SK-N-SH treated with all-trans-retinoic acid at 6 μM for 48 hours (cell line): ENCODE measurements around the gene ARHGAP8.

Source experiments
- ATAC-seq: fragments of 200-7000 bp; cut with Tn5 transposase; 3 replicates; pipeline ENCODE4 v1.9.1; 2020; ENCODE audit warnings: mild to moderate bottlenecking, moderate library complexity
- ARNTL ChIP-seq: fragments of 450-650 bp; formaldehyde crosslinking; IDR thresholded peaks from 2 replicates; pipeline ENCODE4 v1.5.0; 2020; ENCODE audit warnings: low read depth, mild to moderate bottlenecking, moderate library complexity, borderline replicate concordance
- BACH2 ChIP-seq: fragments of 250-450 bp; sonication (Bioruptor Pico); IDR thresholded peaks from 2 replicates; pipeline ENCODE4 v1.9.0; 2021; ENCODE audit warnings: mild to moderate bottlenecking, borderline replicate concordance
- CSDC2 ChIP-seq: fragments of 250-450 bp; sonication (Bioruptor Pico); IDR thresholded peaks from 2 replicates; pipeline ENCODE4 v1.5.0; 2020; ENCODE audit warnings: mild to moderate bottlenecking, moderate library complexity
- ESRRG ChIP-seq: fragments of 250-450 bp; sonication (Bioruptor Pico); IDR thresholded peaks from 2 replicates; pipeline ENCODE4 v1.6.1; 2021; ENCODE audit warnings: mild to moderate bottlenecking
- ISL1 ChIP-seq: fragments of 250-450 bp; sonication (Bioruptor Pico); IDR thresholded peaks from 2 replicates; pipeline ENCODE4 v2.1.2; 2022; ENCODE audit warnings: mild to moderate bottlenecking, moderate library complexity
- PPARA ChIP-seq: fragments of 250-450 bp; sonication (Bioruptor Pico); IDR thresholded peaks from 2 replicates; pipeline ENCODE4 v1.5.0; 2020; ENCODE audit warnings: mild to moderate bottlenecking, borderline replicate concordance
- RARB ChIP-seq: fragments of 250-450 bp; sonication (Bioruptor Pico); IDR thresholded peaks from 2 replicates; pipeline ENCODE4 v1.8.0; 2021; ENCODE audit warnings: mild to moderate bottlenecking, moderate library complexity
- SNAI2 ChIP-seq: fragments of 250-450 bp; sonication (Bioruptor Pico); IDR thresholded peaks from 2 replicates; pipeline ENCODE4 v1.5.0; 2020; ENCODE audit warnings: mild to moderate bottlenecking, moderate library complexity
- TCF4 ChIP-seq: fragments of 250-450 bp; sonication (Bioruptor Pico); IDR thresholded peaks from 2 replicates; pipeline ENCODE4 v1.8.0; 2021; ENCODE audit warnings: mild to moderate bottlenecking, moderate library complexity, borderline replicate concordance
- TOX ChIP-seq: fragments of 250-450 bp; sonication (Bioruptor Pico); IDR thresholded peaks from 2 replicates; pipeline ENCODE4 v1.8.0; 2021; ENCODE audit warnings: mild to moderate bottlenecking, moderate library complexity, borderline replicate concordance
- ZC3H10 ChIP-seq: fragments of 250-450 bp; sonication (Bioruptor Pico); IDR thresholded peaks from 2 replicates; pipeline ENCODE4 v1.5.1; 2021; ENCODE audit warnings: mild to moderate bottlenecking, moderate library complexity
- ZNF565 ChIP-seq: fragments of 450-650 bp; formaldehyde crosslinking; conservative IDR thresholded peaks from 2 replicates; pipeline ENCODE4 v1.5.0; 2020; ENCODE audit warnings: low read depth, mild to moderate bottlenecking, moderate library complexity
- ZNF70 ChIP-seq: fragments of 450-650 bp; formaldehyde crosslinking; IDR thresholded peaks from 2 replicates; pipeline ENCODE4 v1.5.0; 2020; ENCODE audit warnings: mild to moderate bottlenecking, moderate library complexity
- ZNF8 ChIP-seq: fragments of 450-650 bp; formaldehyde crosslinking; IDR thresholded peaks from 2 replicates; pipeline ENCODE4 v1.5.0; 2020; ENCODE audit warnings: mild to moderate bottlenecking, moderate library complexity
- TF ChIP-seq, protein P1 (sequence below): fragments of 250-450 bp; sonication (Bioruptor Pico); IDR thresholded peaks from 2 replicates; pipeline ENCODE4 v1.5.1; 2021; ENCODE audit warnings: mild to moderate bottlenecking, moderate library complexity
- TF ChIP-seq, protein P2 (sequence below): fragments of 250-450 bp; sonication (Bioruptor Pico); IDR thresholded peaks from 2 replicates; pipeline ENCODE4 v1.8.0; 2020; ENCODE audit warnings: mild to moderate bottlenecking, moderate library complexity, borderline replicate concordance
- TF ChIP-seq, protein P3 (sequence below): fragments of 250-450 bp; sonication (Bioruptor Pico); IDR thresholded peaks from 2 replicates; pipeline ENCODE4 v1.5.1; 2020; ENCODE audit warnings: low read depth, mild to moderate bottlenecking, moderate library complexity
- TF ChIP-seq, protein P4 (sequence below): fragments of 250-450 bp; sonication (Bioruptor Pico); IDR thresholded peaks from 2 replicates; pipeline ENCODE4 v1.5.0; 2020; ENCODE audit warnings: mild to moderate bottlenecking, moderate library complexity
- TF ChIP-seq, protein P5 (sequence below): fragments of 250-450 bp; sonication (Bioruptor Pico); IDR thresholded peaks from 2 replicates; pipeline ENCODE4 v1.8.0; 2021; ENCODE audit warnings: low read depth, mild to moderate bottlenecking, moderate library complexity, borderline replicate concordance

Gene ARHGAP8

DNA sequence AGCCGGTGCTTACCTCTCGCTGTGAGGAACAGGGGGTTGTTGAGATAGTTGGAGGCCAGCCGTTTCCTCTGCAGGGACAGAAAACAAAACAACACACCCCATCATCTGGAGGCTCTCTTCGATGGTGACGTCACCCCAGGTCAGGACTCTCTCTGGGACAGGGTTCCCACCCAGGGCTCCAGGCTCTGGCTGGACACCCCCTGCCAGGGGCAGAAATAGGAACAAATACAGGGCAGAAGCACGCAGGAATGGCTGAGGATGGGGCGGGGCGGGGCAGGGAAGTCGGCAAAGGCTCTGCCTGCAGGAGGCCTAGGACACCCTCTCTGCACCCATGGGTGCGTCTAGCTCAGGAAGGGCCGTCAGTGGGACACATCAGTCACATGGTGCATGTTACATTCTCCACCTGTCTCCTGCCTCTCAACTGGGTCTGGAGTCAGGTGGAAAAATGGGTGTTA, 138.9 kb downstream of the ARHGAP8 start:
- no peak for ATAC-seq
- TF ChIP-seq, protein P1, sequence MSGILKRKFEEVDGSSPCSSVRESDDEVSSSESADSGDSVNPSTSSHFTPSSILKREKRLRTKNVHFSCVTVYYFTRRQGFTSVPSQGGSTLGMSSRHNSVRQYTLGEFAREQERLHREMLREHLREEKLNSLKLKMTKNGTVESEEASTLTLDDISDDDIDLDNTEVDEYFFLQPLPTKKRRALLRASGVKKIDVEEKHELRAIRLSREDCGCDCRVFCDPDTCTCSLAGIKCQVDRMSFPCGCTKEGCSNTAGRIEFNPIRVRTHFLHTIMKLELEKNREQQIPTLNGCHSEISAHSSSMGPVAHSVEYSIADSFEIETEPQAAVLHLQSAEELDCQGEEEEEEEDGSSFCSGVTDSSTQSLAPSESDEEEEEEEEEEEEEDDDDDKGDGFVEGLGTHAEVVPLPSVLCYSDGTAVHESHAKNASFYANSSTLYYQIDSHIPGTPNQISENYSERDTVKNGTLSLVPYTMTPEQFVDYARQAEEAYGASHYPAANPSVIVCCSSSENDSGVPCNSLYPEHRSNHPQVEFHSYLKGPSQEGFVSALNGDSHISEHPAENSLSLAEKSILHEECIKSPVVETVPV: no peak
- TF ChIP-seq, protein P2, sequence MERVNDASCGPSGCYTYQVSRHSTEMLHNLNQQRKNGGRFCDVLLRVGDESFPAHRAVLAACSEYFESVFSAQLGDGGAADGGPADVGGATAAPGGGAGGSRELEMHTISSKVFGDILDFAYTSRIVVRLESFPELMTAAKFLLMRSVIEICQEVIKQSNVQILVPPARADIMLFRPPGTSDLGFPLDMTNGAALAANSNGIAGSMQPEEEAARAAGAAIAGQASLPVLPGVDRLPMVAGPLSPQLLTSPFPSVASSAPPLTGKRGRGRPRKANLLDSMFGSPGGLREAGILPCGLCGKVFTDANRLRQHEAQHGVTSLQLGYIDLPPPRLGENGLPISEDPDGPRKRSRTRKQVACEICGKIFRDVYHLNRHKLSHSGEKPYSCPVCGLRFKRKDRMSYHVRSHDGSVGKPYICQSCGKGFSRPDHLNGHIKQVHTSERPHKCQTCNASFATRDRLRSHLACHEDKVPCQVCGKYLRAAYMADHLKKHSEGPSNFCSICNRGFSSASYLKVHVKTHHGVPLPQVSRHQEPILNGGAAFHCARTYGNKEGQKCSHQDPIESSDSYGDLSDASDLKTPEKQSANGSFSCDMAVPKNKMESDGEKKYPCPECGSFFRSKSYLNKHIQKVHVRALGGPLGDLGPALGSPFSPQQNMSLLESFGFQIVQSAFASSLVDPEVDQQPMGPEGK (CRISPR knock-in tag): no peak
- no peak for TF ChIP-seq ZNF8 (CRISPR knock-in tag)
- no peak for TF ChIP-seq RARB (CRISPR knock-in tag)
- no peak for TF ChIP-seq TOX (CRISPR knock-in tag)
- TF ChIP-seq CSDC2 (CRISPR knock-in tag): no peak
- TF ChIP-seq ZC3H10 (CRISPR knock-in tag): no peak
- no peak for TF ChIP-seq BACH2 (CRISPR knock-in tag)
- no peak for TF ChIP-seq PPARA
- no peak for TF ChIP-seq ZNF70 (CRISPR knock-in tag)
- TF ChIP-seq, protein P3, sequence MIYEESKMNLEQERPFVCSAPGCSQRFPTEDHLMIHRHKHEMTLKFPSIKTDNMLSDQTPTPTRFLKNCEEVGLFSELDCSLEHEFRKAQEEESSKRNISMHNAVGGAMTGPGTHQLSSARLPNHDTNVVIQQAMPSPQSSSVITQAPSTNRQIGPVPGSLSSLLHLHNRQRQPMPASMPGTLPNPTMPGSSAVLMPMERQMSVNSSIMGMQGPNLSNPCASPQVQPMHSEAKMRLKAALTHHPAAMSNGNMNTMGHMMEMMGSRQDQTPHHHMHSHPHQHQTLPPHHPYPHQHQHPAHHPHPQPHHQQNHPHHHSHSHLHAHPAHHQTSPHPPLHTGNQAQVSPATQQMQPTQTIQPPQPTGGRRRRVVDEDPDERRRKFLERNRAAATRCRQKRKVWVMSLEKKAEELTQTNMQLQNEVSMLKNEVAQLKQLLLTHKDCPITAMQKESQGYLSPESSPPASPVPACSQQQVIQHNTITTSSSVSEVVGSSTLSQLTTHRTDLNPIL (CRISPR knock-in tag): no peak
- no peak for TF ChIP-seq ISL1 (CRISPR knock-in tag)
- TF ChIP-seq ARNTL (CRISPR knock-in tag): no peak
- no peak for TF ChIP-seq ZNF565 (CRISPR knock-in tag)
- no peak for TF ChIP-seq ESRRG (CRISPR knock-in tag)
- TF ChIP-seq TCF4 (CRISPR knock-in tag): no peak
- TF ChIP-seq, protein P4, sequence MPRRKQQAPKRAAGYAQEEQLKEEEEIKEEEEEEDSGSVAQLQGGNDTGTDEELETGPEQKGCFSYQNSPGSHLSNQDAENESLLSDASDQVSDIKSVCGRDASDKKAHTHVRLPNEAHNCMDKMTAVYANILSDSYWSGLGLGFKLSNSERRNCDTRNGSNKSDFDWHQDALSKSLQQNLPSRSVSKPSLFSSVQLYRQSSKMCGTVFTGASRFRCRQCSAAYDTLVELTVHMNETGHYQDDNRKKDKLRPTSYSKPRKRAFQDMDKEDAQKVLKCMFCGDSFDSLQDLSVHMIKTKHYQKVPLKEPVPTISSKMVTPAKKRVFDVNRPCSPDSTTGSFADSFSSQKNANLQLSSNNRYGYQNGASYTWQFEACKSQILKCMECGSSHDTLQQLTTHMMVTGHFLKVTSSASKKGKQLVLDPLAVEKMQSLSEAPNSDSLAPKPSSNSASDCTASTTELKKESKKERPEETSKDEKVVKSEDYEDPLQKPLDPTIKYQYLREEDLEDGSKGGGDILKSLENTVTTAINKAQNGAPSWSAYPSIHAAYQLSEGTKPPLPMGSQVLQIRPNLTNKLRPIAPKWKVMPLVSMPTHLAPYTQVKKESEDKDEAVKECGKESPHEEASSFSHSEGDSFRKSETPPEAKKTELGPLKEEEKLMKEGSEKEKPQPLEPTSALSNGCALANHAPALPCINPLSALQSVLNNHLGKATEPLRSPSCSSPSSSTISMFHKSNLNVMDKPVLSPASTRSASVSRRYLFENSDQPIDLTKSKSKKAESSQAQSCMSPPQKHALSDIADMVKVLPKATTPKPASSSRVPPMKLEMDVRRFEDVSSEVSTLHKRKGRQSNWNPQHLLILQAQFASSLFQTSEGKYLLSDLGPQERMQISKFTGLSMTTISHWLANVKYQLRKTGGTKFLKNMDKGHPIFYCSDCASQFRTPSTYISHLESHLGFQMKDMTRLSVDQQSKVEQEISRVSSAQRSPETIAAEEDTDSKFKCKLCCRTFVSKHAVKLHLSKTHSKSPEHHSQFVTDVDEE (CRISPR knock-in tag): no peak
- TF ChIP-seq SNAI2 (CRISPR knock-in tag): no peak

DNA sequence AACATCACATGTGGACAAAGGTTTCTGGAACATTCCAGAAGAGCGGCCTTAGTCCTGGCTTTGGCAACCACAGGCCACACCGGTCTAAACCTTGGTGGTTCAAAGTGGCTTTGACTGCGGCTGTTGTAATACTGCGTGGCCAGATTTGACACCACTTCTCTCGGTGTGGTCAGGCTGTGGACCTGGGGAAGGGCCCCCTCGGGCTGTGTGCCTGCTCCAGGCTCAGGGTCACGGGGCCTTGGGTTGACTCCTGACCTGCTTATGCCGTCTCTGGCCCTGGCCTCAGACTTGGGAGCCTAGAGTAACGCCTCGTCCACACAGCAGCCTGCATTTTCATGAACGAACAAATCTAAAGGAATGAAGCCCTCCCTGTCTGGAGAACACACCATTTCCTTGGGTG, 139.4 kb downstream of the ARHGAP8 start:
- ATAC-seq: no peak
- no peak for TF ChIP-seq ZNF565 (CRISPR knock-in tag)
- TF ChIP-seq, protein P4 (CRISPR knock-in tag): no peak
- no peak for TF ChIP-seq TOX (CRISPR knock-in tag)
- TF ChIP-seq, protein P2 (CRISPR knock-in tag): no peak
- TF ChIP-seq BACH2 (CRISPR knock-in tag): no peak
- TF ChIP-seq ESRRG (CRISPR knock-in tag): no peak
- TF ChIP-seq, protein P5, sequence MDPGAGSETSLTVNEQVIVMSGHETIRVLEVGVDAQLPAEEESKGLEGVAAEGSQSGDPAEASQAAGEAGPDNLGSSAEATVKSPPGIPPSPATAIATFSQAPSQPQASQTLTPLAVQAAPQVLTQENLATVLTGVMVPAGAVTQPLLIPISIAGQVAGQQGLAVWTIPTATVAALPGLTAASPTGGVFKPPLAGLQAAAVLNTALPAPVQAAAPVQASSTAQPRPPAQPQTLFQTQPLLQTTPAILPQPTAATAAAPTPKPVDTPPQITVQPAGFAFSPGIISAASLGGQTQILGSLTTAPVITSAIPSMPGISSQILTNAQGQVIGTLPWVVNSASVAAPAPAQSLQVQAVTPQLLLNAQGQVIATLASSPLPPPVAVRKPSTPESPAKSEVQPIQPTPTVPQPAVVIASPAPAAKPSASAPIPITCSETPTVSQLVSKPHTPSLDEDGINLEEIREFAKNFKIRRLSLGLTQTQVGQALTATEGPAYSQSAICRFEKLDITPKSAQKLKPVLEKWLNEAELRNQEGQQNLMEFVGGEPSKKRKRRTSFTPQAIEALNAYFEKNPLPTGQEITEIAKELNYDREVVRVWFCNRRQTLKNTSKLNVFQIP (CRISPR knock-in tag): no peak
- no peak for TF ChIP-seq ZC3H10 (CRISPR knock-in tag)
- TF ChIP-seq, protein P3 (CRISPR knock-in tag): no peak
- TF ChIP-seq ISL1 (CRISPR knock-in tag): no peak
- no peak for TF ChIP-seq SNAI2 (CRISPR knock-in tag)
- TF ChIP-seq, all 23 proteins: peak for 0
